HG03460 (cell line): ENCODE results near the gene FRMD8.
"Not testable (repeated sequence)": the region's sequence is repeated elsewhere in the genome, so short reads cannot be mapped to it uniquely, and the experiment has no call there.

Experiments used
- ATAC-seq: cut with Tn5 transposase; IDR thresholded peaks from one replicate; pipeline ENCODE4 v1.9.1; 2021; ENCODE audit not compliant: unreplicated experiment

The FRMD8 gene

GRCh38 chr11:65434667-65435410, 48.4 kb downstream of the FRMD8 start:
- ATAC-seq = no peak

GRCh38 chr11:65435411-65435931, 49.0 kb downstream of the FRMD8 start:
- ATAC-seq = no peak

- no peak for ATAC-seq
Observed at GRCh38 chr11:65435981-65436411, 49.6 kb downstream of the FRMD8 start.

GRCh38 chr11:65436412-65437032, 50.1 kb downstream of the FRMD8 start:
- ATAC-seq = no peak

GRCh38 chr11:65437436-65438227, 51.2 kb downstream of the FRMD8 start:
- ATAC-seq = no peak

DNA sequence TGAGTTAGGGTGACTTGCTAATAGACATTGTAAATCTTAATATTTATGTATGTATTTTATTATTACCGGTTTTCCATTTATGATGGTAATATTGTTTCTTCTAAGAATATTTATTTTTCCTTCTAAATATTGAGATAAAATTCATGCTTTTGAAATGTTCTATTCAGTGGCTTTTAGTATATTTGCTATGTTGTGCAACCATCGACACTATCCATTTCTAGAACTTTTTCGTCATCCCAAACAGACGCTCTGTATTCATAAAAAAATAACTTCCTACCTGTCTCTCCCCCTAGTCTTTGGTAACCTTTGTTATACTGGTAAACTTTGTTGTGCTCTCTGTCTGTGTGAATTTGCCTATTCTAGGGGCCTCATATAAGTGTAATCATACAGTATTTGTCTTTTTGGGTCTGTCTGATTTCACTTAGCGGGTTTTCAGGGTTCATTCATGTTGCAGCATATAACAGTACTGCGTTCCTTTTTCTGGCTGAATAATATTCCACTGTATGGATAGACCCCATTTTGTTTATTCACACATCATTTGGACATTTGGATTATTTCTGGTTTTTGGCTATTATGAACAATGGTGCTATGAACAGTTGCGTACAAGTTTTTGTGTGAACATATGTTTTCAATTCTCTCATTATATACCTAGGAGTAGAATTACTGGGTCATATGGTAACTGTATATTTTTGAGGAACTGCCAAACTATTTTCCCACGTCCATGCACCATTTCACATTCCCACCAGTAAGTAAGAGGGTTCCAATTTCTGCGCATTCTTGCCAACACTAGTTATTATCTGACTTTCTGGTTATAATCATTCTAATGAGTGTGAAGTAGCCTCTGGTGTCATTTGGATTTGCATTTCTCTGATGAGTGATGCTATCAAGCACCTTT, 52.1 kb downstream of the FRMD8 start:
- no peak for ATAC-seq

- ATAC-seq = no peak
Observed at GRCh38 chr11:65439331-65440181, 53.1 kb downstream of the FRMD8 start.

- ATAC-seq = peak; percentile 58
Observed at GRCh38 chr11:65440831-65441499, 54.5 kb downstream of the FRMD8 start.

- ATAC-seq = no peak
Observed at GRCh38 chr11:65442842-65443331, 56.5 kb downstream of the FRMD8 start.

- ATAC-seq = no peak
Observed at GRCh38 chr11:65444314-65445051, 58.0 kb downstream of the FRMD8 start.

DNA sequence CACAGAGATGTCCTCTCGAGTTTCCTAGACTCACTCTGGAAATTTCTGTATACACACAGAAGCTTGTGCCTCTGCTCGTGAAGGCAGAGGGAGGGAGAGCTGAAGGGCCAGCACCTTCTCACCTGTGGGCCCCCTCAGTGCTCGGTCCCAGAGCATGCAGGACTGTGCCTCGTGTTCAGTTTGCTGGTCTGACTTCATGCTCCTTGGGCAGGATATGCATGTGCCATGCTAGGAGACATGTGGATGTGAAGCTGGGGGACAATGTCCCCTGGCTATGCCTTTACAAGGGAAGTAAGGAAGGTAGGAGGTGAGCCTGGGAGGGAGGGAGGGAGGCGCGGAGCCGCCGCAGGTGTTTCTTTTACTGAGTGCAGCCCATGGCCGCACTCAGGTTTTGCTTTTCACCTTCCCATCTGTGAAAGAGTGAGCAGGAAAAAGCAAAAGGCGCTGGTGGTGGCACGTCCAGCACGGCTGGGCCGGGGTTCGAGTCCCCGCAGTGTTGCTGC, 58.7 kb downstream of the FRMD8 start:
- no peak for ATAC-seq

- ATAC-seq = no peak
Observed at GRCh38 chr11:65445604-65446445, 59.4 kb downstream of the FRMD8 start.

GRCh38 chr11:65446446-65447277, 60.2 kb downstream of the FRMD8 start:
- no peak for ATAC-seq

DNA sequence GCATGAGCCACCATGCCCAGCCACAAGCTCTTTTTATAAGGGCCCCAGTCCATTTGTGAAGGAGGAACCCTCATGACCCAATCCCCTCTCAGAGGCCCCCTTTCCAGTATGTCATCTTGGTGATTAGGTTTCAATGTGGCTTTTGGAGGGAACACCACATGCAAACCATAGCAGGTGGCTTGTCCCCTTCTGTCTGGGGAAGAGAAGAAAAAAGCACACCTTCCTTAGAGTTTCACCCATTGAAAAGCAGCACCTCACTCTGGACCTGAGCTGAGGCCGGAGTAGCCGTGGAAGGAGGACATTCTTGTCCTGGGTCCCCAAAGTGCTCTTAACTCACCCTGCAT, 61.6 kb downstream of the FRMD8 start:
- ATAC-seq = no peak

- no peak for ATAC-seq
Observed at GRCh38 chr11:65448418-65449105, 62.1 kb downstream of the FRMD8 start.

DNA sequence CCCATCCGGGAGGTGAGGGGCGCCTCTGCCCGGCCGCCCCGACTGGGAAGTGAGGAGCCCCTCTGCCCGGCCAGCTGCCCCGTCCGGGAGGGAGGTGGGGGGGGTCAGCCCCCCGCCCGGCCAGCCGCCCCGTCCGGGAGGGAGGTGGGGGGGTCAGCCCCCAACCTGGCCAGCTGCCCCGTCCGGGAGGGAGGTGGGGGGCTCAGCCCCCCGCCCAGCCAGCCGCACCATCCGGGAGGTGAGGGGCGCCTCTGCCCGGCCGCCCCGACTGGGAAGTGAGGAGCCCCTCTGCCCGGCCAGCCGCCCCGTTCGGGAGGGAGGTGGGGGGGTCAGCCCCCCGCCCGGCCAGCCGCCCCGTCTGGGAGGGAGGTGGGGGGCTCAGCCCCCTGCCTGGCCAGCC, 64.9 kb downstream of the FRMD8 start:
- ATAC-seq = not testable (repeated sequence)
